Right lung (tissue), 5 donors: ENCODE data around the gene CPB1. TPM values are rescaled to one million over a fixed set of nuclear protein-coding genes. Genes with fewer than 3 reads are reported as not detected.

ENCODE experiments used
- DNase-seq, 2 donors: peaks; one replicate each; pipeline ENCODE4 v3.0.0-alpha.2; 2013
- polyA plus RNA-seq, 5 donors: library from polyadenylated mRNA; unstranded; fragments of 120-200 nt; gene quantifications; one replicate each; pipeline versions ENCODE4 v1.2.1 to v1.2.3, GENCODE V29; 2013; ENCODE audit warnings: inconsistent platforms in 1 of 5, low replicate concordance in 1 of 5; ENCODE audit not compliant: insufficient read length in 5 of 5, insufficient read depth in 1 of 5

Gene CPB1
- polyA plus RNA-seq, 5 donors: 0.34 to 0.79 (median 0.58) TPM

GRCh38 chr3:148829926-148830325 lies 2.3 kb downstream of the CPB1 start:
- no peak for DNase-seq

GRCh38 chr3:148833223-148833622 lies 5.6 kb downstream of the CPB1 start:
- DNase-seq: no peak

- no peak for DNase-seq
Measured at GRCh38 chr3:148839805-148840204, 12.2 kb downstream of the CPB1 start.

GRCh38 chr3:148840451-148840850 lies 12.8 kb downstream of the CPB1 start:
- no peak for DNase-seq

- no peak for DNase-seq
Measured at GRCh38 chr3:148845756-148846395, 18.3 kb downstream of the CPB1 start.

GRCh38 chr3:148847351-148847750 lies 19.7 kb downstream of the CPB1 start:
- DNase-seq: no peak

- no peak for DNase-seq
Measured at GRCh38 chr3:148848410-148848809, 20.8 kb downstream of the CPB1 start.

GRCh38 chr3:148852271-148852992 lies 24.8 kb downstream of the CPB1 start:
- no peak for DNase-seq

- DNase-seq: no peak
Measured at GRCh38 chr3:148853076-148853475, 25.5 kb downstream of the CPB1 start.

- DNase-seq: no peak
Measured at GRCh38 chr3:148854061-148854460, 26.4 kb downstream of the CPB1 start.

- DNase-seq: no peak
Measured at GRCh38 chr3:148856384-148856783, 28.8 kb downstream of the CPB1 start.

GRCh38 chr3:148857316-148857715 lies 29.7 kb downstream of the CPB1 start:
- DNase-seq: no peak

GRCh38 chr3:148861277-148861869 lies 33.8 kb downstream of the CPB1 start:
- DNase-seq: no peak

GRCh38 chr3:148863297-148863696 lies 35.7 kb downstream of the CPB1 start:
- DNase-seq: no peak

- DNase-seq: no peak
Measured at GRCh38 chr3:148863814-148864213, 36.2 kb downstream of the CPB1 start.

GRCh38 chr3:148865049-148865448 lies 37.4 kb downstream of the CPB1 start, which contains the start of gene CPA3:
TSS of gene CPA3 (plus strand) at chr3:148865296. CDS start at chr3:148865308, 12 bp downstream.
- DNase-seq: no peak

- no peak for DNase-seq
Measured at GRCh38 chr3:148866261-148866660, 38.6 kb downstream of the CPB1 start.

GRCh38 chr3:148873270-148873927 lies 45.8 kb downstream of the CPB1 start:
- no peak for DNase-seq

- DNase-seq: no peak
Measured at GRCh38 chr3:148873977-148874376, 46.4 kb downstream of the CPB1 start.

- no peak for DNase-seq
Measured at GRCh38 chr3:148878095-148878494, 50.5 kb downstream of the CPB1 start.

GRCh38 chr3:148879256-148879655 lies 51.6 kb downstream of the CPB1 start:
- no peak for DNase-seq

- DNase-seq: no peak
Measured at GRCh38 chr3:148880681-148881080, 53.1 kb downstream of the CPB1 start.

GRCh38 chr3:148881286-148881685 lies 53.7 kb downstream of the CPB1 start:
- no peak for DNase-seq
